GM21717 (cell line): ENCODE measurements around the gene LNPK.
"Not testable (repeated sequence)": the region's sequence is repeated elsewhere in the genome, so short reads cannot be mapped to it uniquely, and the experiment has no call there.

Experiments
- ATAC-seq: cut with Tn5 transposase; IDR thresholded peaks from one replicate; pipeline ENCODE4 v1.9.1; 2021; ENCODE audit warnings: mild to moderate bottlenecking, moderate library complexity; ENCODE audit not compliant: unreplicated experiment

Gene LNPK

GRCh38 chr2:175976391-175977157 is 25.5 kb downstream of the LNPK start:
- no peak for ATAC-seq

- no peak for ATAC-seq
Observed at GRCh38 chr2:175973373-175973772, 28.7 kb downstream of the LNPK start.

GRCh38 chr2:175966839-175967238 is 35.2 kb downstream of the LNPK start:
- no peak for ATAC-seq

GRCh38 chr2:175965773-175966172 is 36.3 kb downstream of the LNPK start:
- no peak for ATAC-seq

GRCh38 chr2:175964195-175964594 is 37.9 kb downstream of the LNPK start:
- ATAC-seq = no peak

GRCh38 chr2:175963171-175963570 is 38.9 kb downstream of the LNPK start:
- not testable (repeated sequence) for ATAC-seq

GRCh38 chr2:175957845-175958244 is 44.2 kb downstream of the LNPK start:
- no peak for ATAC-seq

GRCh38 chr2:175955136-175955535 is 46.9 kb downstream of the LNPK start:
- no peak for ATAC-seq

- ATAC-seq = no peak
Observed at GRCh38 chr2:175950512-175950911, 51.6 kb downstream of the LNPK start.

GRCh38 chr2:175948191-175948590 is 53.9 kb downstream of the LNPK start:
- ATAC-seq = no peak

GRCh38 chr2:175947073-175947472 is 55.0 kb downstream of the LNPK start:
- no peak for ATAC-seq

GRCh38 chr2:175941699-175942098 is 60.4 kb downstream of the LNPK start:
- ATAC-seq = no peak

- ATAC-seq = no peak
Observed at GRCh38 chr2:175937216-175937615, 64.9 kb downstream of the LNPK start.

- ATAC-seq = no peak
Observed at GRCh38 chr2:175935289-175936181, 66.5 kb downstream of the LNPK start.

- no peak for ATAC-seq
Observed at GRCh38 chr2:175932675-175933074, 69.4 kb downstream of the LNPK start.

- no peak for ATAC-seq
Observed at GRCh38 chr2:175931805-175932204, 70.3 kb downstream of the LNPK start.

GRCh38 chr2:175930504-175930903 is 71.6 kb downstream of the LNPK start:
- no peak for ATAC-seq

GRCh38 chr2:175929850-175930249 is 72.2 kb downstream of the LNPK start:
- ATAC-seq = no peak

- ATAC-seq = no peak
Observed at GRCh38 chr2:175926272-175926671, 75.8 kb downstream of the LNPK start.

- no peak for ATAC-seq
Observed at GRCh38 chr2:175922160-175922559, 79.9 kb downstream of the LNPK start.

GRCh38 chr2:175918935-175919334 is 83.1 kb downstream of the LNPK start:
- no peak for ATAC-seq

- no peak for ATAC-seq
Observed at GRCh38 chr2:175914846-175915245, 87.2 kb downstream of the LNPK start.
